ENCODE data around the gene VPS26B.
A peak's percentile ranks its signal among the peaks of the same experiment; 100 is the strongest.

VPS26B gene

DNA sequence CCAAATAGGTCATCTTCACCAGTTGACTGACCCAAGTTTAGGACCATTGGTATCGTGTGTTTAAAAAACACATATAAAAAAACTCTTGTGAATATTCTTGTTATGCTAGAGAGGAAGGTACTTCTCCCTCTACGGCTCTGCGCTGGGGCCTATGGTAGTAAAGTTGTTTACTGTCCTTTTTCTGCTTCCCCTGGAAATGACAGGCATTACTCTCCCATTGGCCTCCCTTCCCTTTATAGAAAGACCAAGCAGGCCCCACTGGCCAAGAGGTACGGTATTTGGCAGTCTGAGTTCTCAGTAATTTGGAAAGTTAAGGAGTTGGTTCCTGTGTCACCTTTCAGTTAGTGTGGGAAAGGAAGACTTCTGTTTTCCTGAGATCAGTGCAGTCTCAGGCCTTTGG, 22.2 kb downstream of the VPS26B start:
- no peak for DNase-seq (ENCODE audit: low read depth)
- H3K4me3 ChIP-seq (ENCODE audit: low read depth, low read length): no peak overlapping the region
- TF ChIP-seq, protein P1, sequence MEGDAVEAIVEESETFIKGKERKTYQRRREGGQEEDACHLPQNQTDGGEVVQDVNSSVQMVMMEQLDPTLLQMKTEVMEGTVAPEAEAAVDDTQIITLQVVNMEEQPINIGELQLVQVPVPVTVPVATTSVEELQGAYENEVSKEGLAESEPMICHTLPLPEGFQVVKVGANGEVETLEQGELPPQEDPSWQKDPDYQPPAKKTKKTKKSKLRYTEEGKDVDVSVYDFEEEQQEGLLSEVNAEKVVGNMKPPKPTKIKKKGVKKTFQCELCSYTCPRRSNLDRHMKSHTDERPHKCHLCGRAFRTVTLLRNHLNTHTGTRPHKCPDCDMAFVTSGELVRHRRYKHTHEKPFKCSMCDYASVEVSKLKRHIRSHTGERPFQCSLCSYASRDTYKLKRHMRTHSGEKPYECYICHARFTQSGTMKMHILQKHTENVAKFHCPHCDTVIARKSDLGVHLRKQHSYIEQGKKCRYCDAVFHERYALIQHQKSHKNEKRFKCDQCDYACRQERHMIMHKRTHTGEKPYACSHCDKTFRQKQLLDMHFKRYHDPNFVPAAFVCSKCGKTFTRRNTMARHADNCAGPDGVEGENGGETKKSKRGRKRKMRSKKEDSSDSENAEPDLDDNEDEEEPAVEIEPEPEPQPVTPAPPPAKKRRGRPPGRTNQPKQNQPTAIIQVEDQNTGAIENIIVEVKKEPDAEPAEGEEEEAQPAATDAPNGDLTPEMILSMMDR (conservative IDR thresholded peaks at IDR 0.05; ENCODE audit: low read depth, low read length): no peak

DNA sequence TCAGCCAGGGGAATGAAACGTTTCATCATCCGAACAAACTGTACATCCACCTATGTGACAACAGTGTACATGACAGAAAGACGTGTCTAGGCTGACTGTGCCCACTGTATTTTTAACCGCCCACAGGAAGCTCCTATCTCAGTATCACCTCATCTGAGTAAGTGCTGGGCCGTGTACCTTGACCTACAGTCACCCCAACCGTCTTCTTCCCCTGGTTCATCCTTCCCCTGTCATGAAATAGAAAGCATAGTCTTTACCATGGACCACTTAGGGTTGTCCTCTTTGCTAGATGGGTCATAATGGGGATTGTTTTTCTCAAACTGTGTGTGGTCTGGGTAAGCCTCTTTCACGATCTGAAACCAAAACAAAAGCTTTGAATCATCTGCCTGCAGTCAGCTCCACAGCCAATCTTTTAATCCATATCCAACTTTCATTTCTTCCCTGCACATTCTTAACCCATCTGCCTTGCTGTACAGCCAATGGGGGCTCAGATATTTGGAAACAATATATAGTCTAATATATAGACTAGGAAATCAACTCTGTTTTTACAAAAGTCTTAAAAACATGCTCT, 24.5 kb downstream of the VPS26B start:
- TF ChIP-seq, protein P1 (conservative IDR thresholded peaks at IDR 0.05; ENCODE audit: low read depth, low read length): no peak
- DNase-seq (ENCODE audit: low read depth): peak; percentile 26
- no peak overlapping the region for H3K4me3 ChIP-seq (ENCODE audit: low read depth, low read length)

DNA sequence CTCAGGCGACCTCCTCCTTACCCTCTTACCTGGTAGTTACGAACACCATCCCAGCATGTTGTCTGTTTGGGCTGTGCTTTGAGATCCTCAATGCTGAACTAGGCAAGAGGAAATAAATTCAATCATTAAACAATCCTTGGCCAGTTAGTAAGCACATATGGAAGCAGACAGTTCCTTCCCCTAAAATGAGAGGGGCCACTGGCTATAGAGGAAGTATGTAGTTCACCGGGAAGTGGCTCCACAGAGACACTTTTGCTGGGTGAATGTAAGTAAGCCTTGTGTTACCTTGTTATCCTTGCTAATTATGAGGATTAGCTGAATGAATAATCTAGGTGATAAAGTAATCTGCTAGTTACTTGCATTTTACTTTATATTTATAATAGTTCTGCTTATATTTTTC, 25.8 kb downstream of the VPS26B start:
- no peak overlapping the region for H3K4me3 ChIP-seq (ENCODE audit: low read depth, low read length)
- TF ChIP-seq, protein P1 (conservative IDR thresholded peaks at IDR 0.05; ENCODE audit: low read depth, low read length): no peak
- DNase-seq (ENCODE audit: low read depth): no peak

DNA sequence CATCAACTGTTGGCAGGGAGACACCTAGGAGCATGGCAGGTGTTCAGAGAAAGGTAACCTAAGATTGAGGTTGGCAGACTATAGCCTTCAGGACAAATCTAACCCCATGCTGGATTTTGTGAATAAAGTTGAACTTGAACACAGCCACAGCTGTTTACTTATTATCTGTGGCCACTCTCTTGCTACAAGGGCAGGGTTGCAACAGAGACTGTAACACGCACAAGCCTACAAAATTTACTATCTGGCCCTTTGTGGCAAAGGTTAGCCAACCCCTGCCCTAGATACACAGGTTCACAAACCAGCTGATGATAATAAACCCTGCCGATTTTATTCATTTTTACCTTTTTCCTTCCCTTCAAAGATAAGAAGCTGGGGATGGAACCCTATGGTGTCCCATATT, 26.2 kb downstream of the VPS26B start:
- TF ChIP-seq, protein P1 (conservative IDR thresholded peaks at IDR 0.05; ENCODE audit: low read depth, low read length): no peak
- H3K4me3 ChIP-seq (ENCODE audit: low read depth, low read length): no peak overlapping the region
- DNase-seq (ENCODE audit: low read depth): no peak

DNA sequence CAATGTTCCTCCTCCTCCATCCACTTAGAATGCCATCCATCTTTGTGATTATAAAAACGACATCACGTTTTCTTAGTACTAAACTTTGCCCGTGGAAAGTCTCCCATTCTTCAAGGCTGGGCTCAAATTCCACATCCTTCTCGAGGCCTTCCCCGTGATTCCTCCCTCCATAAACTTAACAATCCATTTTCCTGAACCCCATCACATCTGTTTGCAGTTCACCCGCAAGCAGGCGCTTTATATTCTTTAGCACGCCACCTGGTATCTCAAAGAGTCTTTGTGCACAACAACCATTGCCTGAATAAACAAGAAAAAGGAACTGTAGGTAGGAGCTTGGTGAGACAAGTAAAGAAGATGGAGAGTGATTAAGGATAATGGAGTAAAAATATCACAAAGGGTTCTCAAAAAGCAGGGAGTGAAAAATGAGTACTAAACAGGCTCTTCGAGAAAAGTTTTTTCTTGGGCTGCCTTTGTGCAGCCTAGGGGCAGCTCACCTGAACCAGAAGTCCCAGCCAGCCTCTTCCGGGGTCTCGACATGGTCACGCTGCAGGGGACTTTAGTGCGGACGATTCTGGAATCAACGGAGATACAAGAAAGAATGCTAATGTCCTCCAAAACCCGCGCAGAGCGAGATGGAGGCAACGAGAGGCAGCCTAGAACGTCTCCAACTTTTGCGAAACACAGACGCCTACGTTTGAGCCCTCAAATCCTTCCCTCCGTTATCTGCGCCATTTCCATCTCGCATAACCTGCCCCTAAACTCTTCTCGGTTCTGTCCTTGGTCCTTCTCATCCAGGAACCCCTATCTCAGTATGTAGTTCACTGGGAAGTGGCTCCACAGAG, 28.1 kb downstream of the VPS26B start:
- peak; percentile 63 for DNase-seq (ENCODE audit: low read depth)
- peak overlapping the region; percentile 86 for H3K4me3 ChIP-seq (ENCODE audit: low read depth, low read length)
- TF ChIP-seq, protein P1 (conservative IDR thresholded peaks at IDR 0.05; ENCODE audit: low read depth, low read length): no peak

DNA sequence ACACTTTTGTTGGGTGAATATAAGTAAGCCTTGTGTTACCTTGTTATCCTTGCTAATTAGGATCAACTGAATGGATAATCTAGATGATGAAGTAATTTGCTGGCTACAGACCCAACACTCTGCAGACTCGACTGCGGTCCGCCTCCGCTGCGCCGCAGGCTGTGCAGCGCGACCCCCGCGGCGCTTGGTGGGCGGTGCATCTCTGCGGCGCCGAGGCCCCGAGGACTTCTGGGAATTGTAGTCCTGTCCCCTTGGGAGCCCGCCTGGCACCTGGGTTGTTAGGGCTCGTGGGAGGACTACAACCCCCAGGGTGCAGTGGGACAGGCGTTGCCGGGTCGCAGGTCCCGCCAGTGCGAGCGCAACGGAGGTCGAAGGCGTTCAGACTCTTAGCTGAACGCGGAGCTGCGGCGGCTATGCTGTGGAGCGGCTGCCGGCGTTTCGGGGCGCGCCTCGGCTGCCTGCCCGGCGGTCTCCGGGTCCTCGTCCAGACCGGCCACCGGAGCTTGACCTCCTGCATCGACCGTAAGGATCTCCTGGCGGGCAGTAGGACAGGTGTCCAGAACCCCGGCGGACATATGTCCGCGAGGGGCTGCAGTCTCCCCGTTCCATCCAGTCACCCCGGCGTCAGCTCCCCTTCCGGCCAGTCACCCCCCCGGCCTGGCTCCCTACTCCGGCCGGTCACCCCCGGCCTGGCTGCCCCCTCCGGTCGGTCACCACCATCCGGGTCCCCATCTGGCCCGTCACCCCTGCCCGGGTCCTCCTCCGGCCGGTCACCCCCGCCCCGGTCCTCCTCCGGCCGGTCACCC, 28.9 kb downstream of the VPS26B start, which contains the start of the genes ACAD8 and THYN1:
Gene ACAD8, plus strand, starts transcription at position 381 of the 806 bp plus-strand sequence. Its CDS starts 33 bp downstream, at position 414.
Gene THYN1, minus strand, starts transcription at position 165 of the 806 bp plus-strand sequence. CDS start 470 bp downstream, outside the sequence.
- peak; percentile 99 for DNase-seq (ENCODE audit: low read depth)
- TF ChIP-seq, protein P1 (conservative IDR thresholded peaks at IDR 0.05; ENCODE audit: low read depth, low read length): no peak
- peak within 1 kb of the TSS; percentile 86 for H3K4me3 ChIP-seq (ENCODE audit: low read depth, low read length)

All from choroid plexus epithelial cell (primary cell).